Ramos (cell line): ENCODE data around the gene ELMOD1.

ENCODE experiments used
- in situ Hi-C: fragments of 300-500 bp; cut with MboI; formaldehyde crosslinking; loops from one replicate; pipeline ENCODE4 v1.14.3; 2022; ENCODE audit warnings: low sequenced_read_pairs; ENCODE audit not compliant: unreplicated experiment

Gene ELMOD1

GRCh38 chr11:107682171-107682570 lies 91.2 kb downstream of the ELMOD1 start:
- in situ Hi-C loops, result loop anchor here (10.0 kb wide), 1 partner anchor 107 kb away; no protein-coding TSS in a partner anchor

GRCh38 chr11:107682572-107682971 lies 91.6 kb downstream of the ELMOD1 start:
- in situ Hi-C loops, result loop anchor here (10.0 kb wide), 1 partner anchor 108 kb away; no protein-coding TSS in a partner anchor

GRCh38 chr11:107683061-107683460 lies 92.1 kb downstream of the ELMOD1 start:
- in situ Hi-C loops, result loop anchor here (10.0 kb wide), 1 partner anchor 108 kb away; no protein-coding TSS in a partner anchor

- in situ Hi-C loops, result loop anchor here (10.0 kb wide), 1 partner anchor 109 kb away; no protein-coding TSS in a partner anchor
Measured at GRCh38 chr11:107683807-107684206, 92.9 kb downstream of the ELMOD1 start.

GRCh38 chr11:107688322-107688918 lies 97.5 kb downstream of the ELMOD1 start:
- in situ Hi-C loops, result loop anchor here (10.0 kb wide), 1 partner anchor 114 kb away; no protein-coding TSS in a partner anchor

GRCh38 chr11:107689317-107690202 lies 98.6 kb downstream of the ELMOD1 start:
- in situ Hi-C loops, result loop anchor here (10.0 kb wide), 1 partner anchor 115 kb away; no protein-coding TSS in a partner anchor

- in situ Hi-C loops, result no loop called here
Measured at GRCh38 chr11:107691000-107691750, 100.2 kb downstream of the ELMOD1 start.

GRCh38 chr11:107695446-107695845 lies 104.5 kb downstream of the ELMOD1 start:
- in situ Hi-C loops, result no loop called here

GRCh38 chr11:107696140-107696539 lies 105.2 kb downstream of the ELMOD1 start:
- in situ Hi-C loops, result no loop called here

- in situ Hi-C loops, result no loop called here
Measured at GRCh38 chr11:107697291-107697690, 106.3 kb downstream of the ELMOD1 start.

GRCh38 chr11:107699371-107700285 lies 108.7 kb downstream of the ELMOD1 start:
- in situ Hi-C loops, result no loop called here

- in situ Hi-C loops, result no loop called here
Measured at GRCh38 chr11:107702109-107702660, 111.2 kb downstream of the ELMOD1 start.

GRCh38 chr11:107702723-107703122 lies 111.8 kb downstream of the ELMOD1 start:
- in situ Hi-C loops, result no loop called here

- in situ Hi-C loops, result no loop called here
Measured at GRCh38 chr11:107704451-107704850, 113.5 kb downstream of the ELMOD1 start.

GRCh38 chr11:107705027-107705426 lies 114.1 kb downstream of the ELMOD1 start:
- in situ Hi-C loops, result no loop called here

- in situ Hi-C loops, result no loop called here
Measured at GRCh38 chr11:107706531-107706930, 115.6 kb downstream of the ELMOD1 start.

- in situ Hi-C loops, result no loop called here
Measured at GRCh38 chr11:107707215-107707671, 116.3 kb downstream of the ELMOD1 start.

- in situ Hi-C loops, result no loop called here
Measured at GRCh38 chr11:107707807-107708206, 116.9 kb downstream of the ELMOD1 start.

GRCh38 chr11:107708792-107709191 lies 117.8 kb downstream of the ELMOD1 start:
- in situ Hi-C loops, result no loop called here
